GOT3 (cell line): ENCODE measurements around the gene FOXP3.

ENCODE experiments used
- DNase-seq: peaks from one replicate; lab custom pipeline; 2025; ENCODE audit warnings: mixed read lengths; lab: John Stamatoyannopoulos, UW

Gene FOXP3

DNA sequence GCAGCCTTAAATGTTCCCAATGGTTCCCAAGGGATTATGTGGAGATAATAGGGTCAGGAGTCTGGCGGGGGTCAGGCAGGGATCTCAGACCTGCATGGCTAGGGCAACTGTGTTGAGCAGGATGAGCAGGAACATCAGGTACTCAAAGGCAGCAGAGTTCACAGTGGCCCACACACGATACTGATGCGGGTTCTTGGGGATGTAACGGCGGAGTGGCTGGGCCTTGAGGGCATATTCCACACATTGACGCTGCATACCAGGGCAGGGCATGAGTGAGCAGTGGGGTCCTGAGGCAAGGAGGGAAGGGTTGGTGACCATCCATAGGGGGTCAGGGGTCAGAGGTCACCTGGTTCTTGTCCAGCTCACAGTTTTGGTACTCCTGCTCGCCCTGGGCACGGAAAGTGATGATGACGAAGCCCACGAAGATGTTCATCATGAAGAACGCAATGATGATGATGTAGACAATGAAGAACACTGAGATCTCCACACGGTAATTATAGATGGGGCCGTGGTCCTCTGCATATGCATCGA is 49.4 kb downstream of the FOXP3 start:
- no peak for DNase-seq

DNA sequence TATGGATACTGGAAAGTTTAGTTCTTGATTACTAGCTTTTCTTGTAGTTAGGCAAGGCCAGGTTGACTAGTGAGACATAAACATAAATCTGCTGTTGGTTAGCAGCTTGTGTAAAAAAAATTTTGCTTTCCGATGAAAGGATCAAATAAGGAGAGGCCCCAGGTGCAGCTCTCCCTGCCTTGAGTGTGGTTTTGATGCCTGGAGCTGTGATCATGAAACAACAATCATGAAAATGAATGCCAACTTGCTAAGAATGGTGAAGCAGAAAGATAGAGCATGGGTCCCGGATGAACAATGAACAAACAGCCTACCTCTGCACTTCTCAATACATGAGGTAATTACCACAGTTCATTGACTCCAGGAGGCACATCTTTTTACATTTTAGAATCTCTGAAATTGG is 50.1 kb downstream of the FOXP3 start:
- DNase-seq, result no peak

DNA sequence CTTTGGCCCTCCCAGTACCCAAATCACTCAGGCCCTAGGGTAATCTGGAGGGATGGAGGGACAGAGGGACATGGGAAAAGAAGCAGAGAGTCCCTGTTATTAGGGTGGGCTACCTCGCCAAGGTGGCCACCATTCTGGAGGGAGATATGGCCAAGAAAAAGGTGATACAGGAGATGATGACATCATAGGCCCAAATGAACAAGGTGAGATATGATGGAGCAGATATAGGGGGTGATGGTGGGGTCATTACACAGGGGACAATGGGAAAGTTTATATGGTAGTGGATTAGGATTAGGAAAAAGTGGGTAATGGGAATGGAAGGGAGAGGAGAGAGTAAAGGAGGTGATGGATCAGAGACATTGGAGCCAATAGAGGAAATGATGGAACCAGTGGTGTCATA is 51.6 kb downstream of the FOXP3 start:
- DNase-seq, result no peak

DNA sequence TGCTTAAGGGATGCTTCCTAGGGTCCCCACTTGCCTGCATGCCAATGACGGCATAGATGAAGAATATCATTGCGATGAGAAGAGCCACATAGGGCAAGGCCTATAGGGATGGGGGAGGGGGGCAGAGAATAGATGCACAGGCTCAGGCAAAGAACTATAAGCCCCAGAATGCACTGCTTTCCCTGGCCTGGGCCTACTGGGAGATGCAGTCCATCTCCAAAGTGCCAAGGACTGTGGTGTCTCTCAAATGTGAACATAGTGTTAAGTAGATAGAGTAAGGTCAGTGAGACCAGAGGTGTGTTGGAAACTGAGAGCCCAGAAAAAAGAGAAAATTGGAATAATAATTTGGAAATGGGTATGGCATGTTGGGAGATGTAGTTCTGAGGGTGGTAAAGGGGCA is 52.3 kb downstream of the FOXP3 start:
- no peak for DNase-seq

DNA sequence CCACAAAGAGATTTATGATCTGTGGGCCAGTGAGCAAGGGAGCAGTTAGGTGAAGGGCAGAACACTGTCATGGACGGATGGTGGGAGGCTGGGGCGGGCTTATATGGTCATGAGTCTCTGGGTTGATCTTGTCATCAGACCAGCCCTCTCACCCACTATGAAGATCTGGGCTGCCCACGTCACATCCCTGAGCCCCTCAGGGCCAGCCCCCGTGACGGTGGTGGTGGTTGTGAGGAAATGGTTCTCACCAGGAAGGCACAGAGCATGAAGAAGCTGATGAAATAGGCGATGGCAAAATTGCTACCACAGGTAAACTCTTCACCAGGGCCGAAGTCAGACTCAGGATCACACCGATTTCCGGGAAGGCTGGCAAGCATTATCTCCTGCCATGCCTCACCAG is 53.4 kb downstream of the FOXP3 start:
- no peak for DNase-seq

DNA sequence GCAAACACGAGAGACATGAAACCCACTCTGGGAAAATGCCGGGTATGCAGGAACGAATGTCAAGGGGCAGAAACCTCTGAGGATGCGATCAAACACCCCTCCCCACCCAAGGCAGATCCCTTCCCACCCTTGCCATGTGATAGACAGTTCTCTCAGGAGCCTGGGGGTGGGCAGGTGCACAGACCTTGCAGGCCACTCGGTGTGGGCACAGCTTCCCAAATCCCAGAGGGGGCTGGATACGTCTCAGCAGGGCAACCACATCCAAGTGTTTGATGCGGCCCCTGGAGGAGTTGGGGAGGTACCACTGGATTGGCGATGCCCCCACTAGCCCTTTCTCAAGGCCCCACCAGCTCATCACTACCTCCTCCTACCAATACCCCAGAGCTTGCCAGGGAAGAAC is 54.1 kb downstream of the FOXP3 start:
- DNase-seq, result no peak

DNA sequence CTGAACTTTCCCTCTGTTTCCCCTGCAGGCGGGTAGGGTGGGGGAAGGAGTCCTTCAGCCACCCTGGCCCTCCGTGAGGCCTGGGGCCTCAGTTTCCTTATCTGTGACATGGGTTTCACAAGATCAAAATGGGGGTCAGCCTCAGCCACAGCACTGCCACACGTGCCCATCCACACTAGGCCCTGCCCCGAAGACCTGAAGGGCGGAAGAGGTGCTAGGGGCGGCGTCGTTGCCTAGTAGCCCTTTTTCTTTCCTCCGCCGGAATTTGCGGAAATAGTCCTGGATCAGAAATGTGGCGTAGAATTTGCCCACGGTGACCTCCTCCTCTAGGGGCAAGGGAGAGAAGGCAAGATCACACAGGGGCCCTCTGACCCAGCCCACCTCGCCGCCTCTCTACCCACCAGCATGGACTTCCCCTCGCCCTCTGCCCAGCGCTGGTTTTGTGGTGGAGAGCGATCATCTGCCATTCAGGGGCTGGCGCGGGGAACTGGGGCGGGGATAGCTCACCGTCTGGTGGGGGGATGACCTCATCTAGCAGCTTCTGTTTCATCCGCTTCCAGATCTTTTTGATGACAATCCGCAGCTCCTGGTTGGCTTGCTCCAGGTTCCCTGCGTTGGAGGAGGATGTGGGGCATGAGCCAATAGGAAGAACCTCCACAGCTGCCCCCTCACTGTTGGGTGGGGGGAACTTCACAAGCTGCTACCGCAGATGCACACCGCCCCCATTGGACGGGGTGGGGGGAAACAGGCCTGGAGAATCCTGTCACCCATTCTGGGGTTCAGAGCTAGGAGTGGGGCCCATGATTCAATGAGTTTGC is 54.9 kb downstream of the FOXP3 start:
- DNase-seq, result no peak

DNA sequence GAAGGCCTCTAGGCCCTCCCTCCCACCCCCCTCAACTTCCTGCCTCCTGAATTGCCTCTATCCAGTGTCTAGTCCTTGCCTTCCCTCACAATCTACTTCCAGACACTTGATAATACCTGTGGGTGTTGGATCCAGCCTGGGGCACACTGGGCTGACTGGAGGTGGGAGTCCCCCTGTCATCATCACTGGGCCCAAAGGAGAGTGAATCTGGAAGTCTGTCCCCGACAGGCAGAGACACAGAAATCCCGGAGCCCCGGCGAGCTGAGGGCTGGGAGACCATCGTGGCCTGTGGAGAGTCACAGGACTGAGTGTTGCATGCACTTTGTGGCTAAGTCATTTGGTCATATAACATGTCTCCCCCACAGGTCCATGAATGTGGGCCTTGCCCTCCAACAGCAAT is 56.1 kb downstream of the FOXP3 start:
- DNase-seq, result no peak

DNA sequence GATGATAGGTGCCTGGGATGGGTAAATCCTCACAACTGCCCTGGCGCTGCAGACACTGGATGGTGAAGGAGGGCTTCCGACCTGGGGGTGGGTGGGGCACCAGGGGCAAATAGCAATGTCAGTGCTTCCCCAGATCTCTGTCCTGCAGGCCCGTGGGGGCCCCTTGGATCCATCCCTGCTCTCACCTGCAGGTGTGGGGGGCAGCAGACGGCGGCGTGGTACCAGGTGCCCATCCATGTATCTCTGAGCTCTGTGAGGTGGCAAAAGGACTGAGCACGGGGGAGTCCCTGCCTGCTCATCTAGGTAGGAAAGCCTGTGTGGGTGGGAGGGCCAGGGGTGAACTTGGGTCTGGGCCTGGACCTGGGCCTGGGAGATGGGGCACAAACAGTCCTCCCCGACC is 58.0 kb downstream of the FOXP3 start:
- DNase-seq, result no peak

DNA sequence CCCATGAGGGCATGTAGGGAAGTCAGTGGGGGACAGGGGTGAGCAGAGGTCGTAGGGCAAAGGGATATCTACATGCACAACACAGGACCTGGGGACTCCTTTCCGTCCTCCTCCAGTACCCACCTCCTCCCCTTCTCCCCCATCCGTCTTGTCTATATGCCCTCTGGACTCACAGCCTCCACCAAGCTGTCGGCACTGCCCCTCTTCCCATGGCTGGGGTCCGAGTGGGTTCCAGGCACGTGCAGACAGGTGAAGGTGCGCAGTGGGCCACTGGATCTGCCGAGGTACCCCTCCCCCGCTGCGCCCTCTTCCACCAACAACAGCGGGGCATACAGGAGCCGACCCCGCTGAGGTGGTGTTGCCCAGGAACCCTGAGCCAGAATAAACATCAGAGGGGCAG is 59.1 kb downstream of the FOXP3 start:
- DNase-seq, result no peak

DNA sequence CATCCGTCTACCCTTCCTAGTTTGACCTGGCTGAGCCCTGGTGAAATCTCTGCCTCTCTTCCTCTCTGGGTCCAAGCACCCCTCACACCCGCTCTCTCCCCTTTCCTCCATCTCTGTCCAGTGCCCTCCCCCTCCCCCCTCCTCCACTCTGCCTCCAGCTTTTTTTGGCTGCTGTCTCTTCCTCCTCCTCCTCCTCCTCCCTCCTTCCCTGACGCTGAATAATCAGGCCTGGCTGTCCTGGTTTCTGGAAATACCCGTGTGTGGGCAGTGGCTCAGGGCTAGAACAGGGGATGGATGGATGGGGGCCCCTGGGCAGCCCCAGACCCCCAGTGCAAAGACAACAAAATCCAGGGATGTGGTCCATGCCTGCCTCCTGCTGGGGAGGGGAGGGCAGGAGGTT is 59.8 kb downstream of the FOXP3 start:
- DNase-seq, result no peak

DNA sequence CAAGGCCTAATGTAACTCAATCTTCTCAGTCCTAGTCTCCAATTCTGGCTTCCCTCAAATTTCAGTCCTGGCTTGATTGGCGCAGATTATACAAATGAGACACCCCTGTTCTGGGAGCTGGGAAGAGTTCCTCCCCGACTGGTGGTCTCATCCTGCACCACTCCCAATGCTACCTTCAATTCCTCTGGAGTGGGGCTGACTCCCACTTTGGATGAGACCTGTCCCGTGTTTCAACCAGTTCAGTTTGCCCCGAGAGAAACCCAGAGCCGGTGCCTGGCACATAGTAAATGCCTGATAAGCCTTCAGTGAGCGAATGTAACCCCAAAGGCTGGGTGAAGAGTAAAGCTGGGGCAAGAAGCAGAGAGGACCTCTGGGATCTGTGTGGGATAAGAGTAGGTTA is 60.5 kb downstream of the FOXP3 start:
- DNase-seq, result no peak

DNA sequence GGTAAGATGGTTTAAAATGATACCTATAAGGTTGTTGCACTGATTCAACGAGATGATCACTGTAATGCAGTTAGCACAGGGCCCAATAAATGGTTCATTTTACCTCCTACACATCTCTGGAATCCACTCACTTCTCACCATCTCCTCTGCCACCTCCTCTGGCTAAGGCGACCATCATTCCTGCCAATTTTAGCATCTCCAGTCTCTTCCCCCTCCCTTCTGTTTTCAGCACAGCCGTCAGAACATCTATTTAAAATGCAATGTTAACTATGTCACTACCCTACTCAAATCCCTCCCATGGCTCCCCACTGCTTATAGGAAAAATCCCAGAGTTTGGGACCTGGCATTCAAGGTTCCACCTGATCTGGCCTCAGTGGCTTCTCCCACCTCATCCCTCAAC is 61.0 kb downstream of the FOXP3 start:
- no peak for DNase-seq

DNA sequence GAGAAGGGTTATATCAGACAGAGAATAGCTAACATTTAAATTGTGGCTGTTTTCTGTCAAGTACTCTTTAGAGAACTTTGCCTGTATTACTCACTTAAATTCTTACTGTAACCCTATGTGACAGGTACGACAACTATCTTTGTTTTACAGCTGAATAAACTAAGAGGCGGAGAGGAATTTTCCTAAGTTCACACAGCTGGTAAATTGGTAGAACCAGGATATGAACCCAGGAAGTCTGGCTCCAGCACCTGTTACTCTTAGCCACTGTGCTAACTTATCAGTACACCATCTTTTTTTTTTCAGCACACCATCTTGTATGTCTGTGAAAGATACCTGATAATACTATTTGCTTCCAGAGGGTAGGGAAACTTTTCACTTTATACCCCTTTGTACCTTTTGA is 62.5 kb downstream of the FOXP3 start:
- DNase-seq, result no peak
